GM13977 (cell line): ENCODE data around the gene GZF1.
"Not testable (repeated sequence)": the region's sequence is repeated elsewhere in the genome, so short reads cannot be mapped to it uniquely, and the experiment has no call there.

ENCODE experiments used
- DNase-seq: peaks from one replicate; pipeline ENCODE4 v3.0.0; 2012; ENCODE audit warnings: low spot score
- CTCF ChIP-seq: IDR thresholded peaks from 2 replicates; pipeline ENCODE4 v1.5.1; 2012; ENCODE audit warnings: mild to moderate bottlenecking, control low read depth; ENCODE audit not compliant: insufficient read depth; ENCODE audit errors: extremely low read depth, missing control alignments
- in situ Hi-C: fragments of 300-500 bp; cut with MboI; formaldehyde crosslinking; loops from one replicate; pipeline ENCODE4 v1.12.0; 2022; ENCODE audit warnings: low sequenced_read_pairs, low pct_unique_long_range_greater_than_20kb, mixed read lengths, inconsistent platforms; ENCODE audit not compliant: unreplicated experiment

Gene GZF1

DNA sequence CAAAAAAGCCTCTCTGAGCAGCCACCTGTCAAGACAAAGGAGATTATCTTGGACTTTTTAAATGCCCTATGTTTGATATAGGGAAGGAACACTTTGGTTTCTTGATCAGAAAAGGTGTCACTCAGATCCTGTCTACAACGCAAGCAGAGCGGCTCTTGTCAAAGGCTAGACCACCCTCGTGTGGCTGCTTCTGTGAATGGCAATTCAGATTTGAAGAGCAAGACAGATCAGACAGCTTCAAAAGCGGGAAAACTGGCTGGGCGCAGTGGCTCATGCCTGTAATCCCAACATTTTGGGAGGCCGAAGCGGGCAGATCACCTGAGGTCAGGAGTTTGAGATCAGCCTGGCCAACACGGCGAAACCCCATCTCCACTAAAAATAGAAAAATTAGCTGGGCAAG lies 21.5 kb upstream of the GZF1 start:
- DNase-seq: peak; percentile 66
- peak; percentile 66 for TF ChIP-seq CTCF
- in situ Hi-C loops: loop anchor here (25.0 kb wide), 1 partner anchor 278 kb away; no protein-coding TSS in a partner anchor

GRCh38 chr20:23341073-23341472 lies 20.9 kb upstream of the GZF1 start:
- no peak for TF ChIP-seq CTCF
- in situ Hi-C loops: loop anchor here (25.0 kb wide), 1 partner anchor 279 kb away; no protein-coding TSS in a partner anchor
- DNase-seq: no peak

- no peak for TF ChIP-seq CTCF
- in situ Hi-C loops: loop anchor here (25.0 kb wide), 1 partner anchor 281 kb away; no protein-coding TSS in a partner anchor
- DNase-seq: no peak
Measured at GRCh38 chr20:23343590-23343989, 18.4 kb upstream of the GZF1 start.

GRCh38 chr20:23344336-23344735 lies 17.6 kb upstream of the GZF1 start:
- DNase-seq: no peak
- no peak for TF ChIP-seq CTCF
- in situ Hi-C loops: loop anchor here (25.0 kb wide), 1 partner anchor 282 kb away; no protein-coding TSS in a partner anchor

DNA sequence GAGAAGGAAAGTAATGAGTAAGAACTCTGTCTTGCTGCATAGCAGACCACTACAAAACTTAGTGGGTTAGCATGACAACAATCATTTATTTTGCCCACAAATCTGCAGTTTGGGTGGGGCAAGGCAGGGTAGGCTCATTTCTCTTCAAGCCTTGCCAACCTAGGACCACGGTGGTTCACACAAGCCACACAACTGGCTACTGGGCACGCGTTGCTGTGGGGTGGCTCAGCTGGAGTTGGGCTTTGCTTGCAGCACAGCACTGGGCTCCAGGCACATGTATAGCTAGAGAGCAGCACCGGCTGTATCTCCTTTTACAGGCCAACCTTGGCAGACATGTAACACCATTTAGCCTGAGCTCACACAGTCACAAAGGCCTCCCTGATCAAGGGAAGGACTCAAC lies 16.0 kb upstream of the GZF1 start:
- no peak for TF ChIP-seq CTCF
- DNase-seq: no peak
- in situ Hi-C loops: loop anchor here (25.0 kb wide), 1 partner anchor 284 kb away; no protein-coding TSS in a partner anchor

DNA sequence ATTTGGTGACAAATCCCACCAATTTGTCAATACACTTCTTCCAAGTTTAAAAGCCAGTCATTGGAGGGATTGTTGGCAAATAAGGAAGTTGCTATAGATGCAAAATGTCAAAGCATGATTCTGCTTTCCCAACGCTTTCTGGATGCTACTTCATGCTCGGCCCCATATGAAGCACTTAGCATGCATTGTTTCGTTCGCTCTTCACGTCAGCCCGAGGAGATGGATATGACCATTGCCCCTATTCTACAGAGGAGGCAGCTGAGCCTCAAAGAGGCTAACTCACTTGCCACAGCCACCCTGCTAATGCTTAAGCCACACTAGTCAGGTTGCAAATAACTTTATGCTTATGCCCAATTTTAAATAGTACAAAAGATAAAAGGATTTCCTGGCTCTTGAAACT lies 14.2 kb upstream of the GZF1 start:
- no peak for TF ChIP-seq CTCF
- no peak for DNase-seq
- in situ Hi-C loops: loop anchor here (25.0 kb wide), 1 partner anchor 285 kb away; no protein-coding TSS in a partner anchor

- not testable (repeated sequence) for DNase-seq
- in situ Hi-C loops: loop anchor here (25.0 kb wide), 1 partner anchor 286 kb away; no protein-coding TSS in a partner anchor
Measured at GRCh38 chr20:23348510-23348909, 13.5 kb upstream of the GZF1 start.
